Brain microvascular endothelial cell (primary cell): Measurements from ENCODE around the gene LYPD4.

ENCODE experiments used
- DNase-seq: peaks from one replicate; pipeline ENCODE4 v3.0.0-alpha.2; 2020
- H3K27ac ChIP-seq: fragments of 250-450 bp; sonication (Bioruptor Pico); 2 replicates; pipeline ENCODE4 v1.5.1; 2020; ENCODE audit warnings: mild to moderate bottlenecking, moderate library complexity
- H3K27me3 ChIP-seq: fragments of 250-450 bp; sonication (Bioruptor Pico); replicated peaks from 2 replicates; pipeline ENCODE4 v1.5.1; 2020; ENCODE audit warnings: mild to moderate bottlenecking
- H3K36me3 ChIP-seq: fragments of 250-450 bp; sonication (Bioruptor Pico); replicated peaks from 2 replicates; pipeline ENCODE4 v1.5.1; 2020; ENCODE audit warnings: mild to moderate bottlenecking
- H3K4me3 ChIP-seq: 2 replicates; pipeline ENCODE4 v1.5.1; 2011; ENCODE audit warnings: low read depth, mild to moderate bottlenecking, control low read depth, low read length, moderate library complexity
- in situ Hi-C: cut with HindIII; loops from 2 replicates; pipeline ENCODE4 v1.10.0; 2017; ENCODE audit warnings: low sequenced_read_pairs, low pct_ligation_motif_present
- TF ChIP-seq, protein P1 (sequence below): IDR thresholded peaks from 2 replicates; pipeline ENCODE4 v1.5.1; 2011; ENCODE audit warnings: low read depth, mild to moderate bottlenecking, moderate library complexity, low read length, control low read depth, inconsistent platforms; ENCODE audit errors: missing control alignments

Gene LYPD4

GRCh38 chr19:41802770-41803169 is 41.7 kb downstream of the LYPD4 start:
- TF ChIP-seq, protein P1, sequence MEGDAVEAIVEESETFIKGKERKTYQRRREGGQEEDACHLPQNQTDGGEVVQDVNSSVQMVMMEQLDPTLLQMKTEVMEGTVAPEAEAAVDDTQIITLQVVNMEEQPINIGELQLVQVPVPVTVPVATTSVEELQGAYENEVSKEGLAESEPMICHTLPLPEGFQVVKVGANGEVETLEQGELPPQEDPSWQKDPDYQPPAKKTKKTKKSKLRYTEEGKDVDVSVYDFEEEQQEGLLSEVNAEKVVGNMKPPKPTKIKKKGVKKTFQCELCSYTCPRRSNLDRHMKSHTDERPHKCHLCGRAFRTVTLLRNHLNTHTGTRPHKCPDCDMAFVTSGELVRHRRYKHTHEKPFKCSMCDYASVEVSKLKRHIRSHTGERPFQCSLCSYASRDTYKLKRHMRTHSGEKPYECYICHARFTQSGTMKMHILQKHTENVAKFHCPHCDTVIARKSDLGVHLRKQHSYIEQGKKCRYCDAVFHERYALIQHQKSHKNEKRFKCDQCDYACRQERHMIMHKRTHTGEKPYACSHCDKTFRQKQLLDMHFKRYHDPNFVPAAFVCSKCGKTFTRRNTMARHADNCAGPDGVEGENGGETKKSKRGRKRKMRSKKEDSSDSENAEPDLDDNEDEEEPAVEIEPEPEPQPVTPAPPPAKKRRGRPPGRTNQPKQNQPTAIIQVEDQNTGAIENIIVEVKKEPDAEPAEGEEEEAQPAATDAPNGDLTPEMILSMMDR, result no peak
- H3K27me3 ChIP-seq, result no peaks in the 10 kb centered on the region
- no peak overlapping the region for H3K4me3 ChIP-seq
- no peaks in the 10 kb centered on the region for H3K36me3 ChIP-seq
- no peak for DNase-seq
- in situ Hi-C loops, result no loop called here
- H3K27ac ChIP-seq, result no peak overlapping the region

DNA sequence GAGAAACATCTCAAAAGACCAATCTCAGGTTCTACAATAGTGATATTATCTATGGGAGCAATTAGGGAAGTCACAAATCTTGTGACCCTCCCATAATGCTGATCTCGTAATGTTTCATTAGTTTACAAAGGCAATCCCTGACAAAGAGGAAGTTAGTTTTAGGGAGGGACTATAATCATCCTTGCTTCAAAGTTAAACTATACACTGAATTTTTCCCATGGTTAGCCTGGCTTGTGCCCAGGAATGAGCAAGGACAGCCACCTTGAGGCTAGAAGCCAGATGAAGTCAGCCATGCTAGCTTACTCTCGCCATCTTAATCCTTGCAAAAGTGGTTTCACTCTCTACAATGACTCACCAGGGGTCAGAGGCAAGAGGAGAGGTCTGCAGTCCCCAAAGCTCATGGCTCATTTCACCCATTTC is 42.7 kb downstream of the LYPD4 start:
- in situ Hi-C loops, result no loop called here
- Histone ChIP-seq H3K27ac (no peak overlapping the region), H3K4me3 (no peak overlapping the region), H3K27me3 (no peaks in the 10 kb centered on the region), H3K36me3 (no peaks in the 10 kb centered on the region)
- no peak for DNase-seq
- TF ChIP-seq, protein P1, result no peak

- Histone ChIP-seq H3K4me3 (no peak overlapping the region), H3K27ac (no peak overlapping the region), H3K27me3 (no peaks in the 10 kb centered on the region), H3K36me3 (no peaks in the 10 kb centered on the region)
- DNase-seq, result no peak
- TF ChIP-seq, protein P1, result no peak
- in situ Hi-C loops, result no loop called here
These were observed 43.5 kb downstream of the LYPD4 start for GRCh38 chr19:41801031-41801430.

DNA sequence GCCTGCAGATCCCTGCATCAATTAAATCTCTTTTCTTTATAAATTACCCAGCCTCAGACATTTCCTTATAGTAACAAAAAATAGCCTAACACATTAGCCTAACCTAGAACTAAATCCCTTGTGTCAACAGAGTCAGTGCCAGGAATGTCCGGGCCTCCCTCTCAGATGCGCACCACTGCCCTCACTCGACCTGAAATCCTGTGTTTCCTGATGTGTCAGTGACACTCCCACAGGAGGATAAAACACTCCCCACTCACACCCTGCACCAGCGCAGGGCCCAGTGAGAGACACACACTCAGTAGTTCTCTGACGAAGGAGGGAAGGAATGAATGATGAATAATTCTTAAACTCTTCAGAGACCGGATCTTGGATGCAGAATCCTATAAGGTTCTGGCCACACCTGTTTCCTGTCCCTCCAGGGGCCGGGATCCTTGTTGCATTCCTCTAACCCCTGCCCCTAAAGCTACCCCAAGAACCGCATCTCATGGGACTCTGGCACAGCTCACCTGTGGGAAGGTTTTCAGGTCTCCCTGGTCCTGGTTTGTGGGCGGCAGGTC is 45.0 kb downstream of the LYPD4 start:
- Histone ChIP-seq H3K4me3 (no peak overlapping the region), H3K36me3 (no peaks in the 10 kb centered on the region), H3K27me3 (no peaks in the 10 kb centered on the region), H3K27ac (no peak overlapping the region)
- TF ChIP-seq, protein P1, result no peak
- in situ Hi-C loops, result no loop called here
- no peak for DNase-seq

DNA sequence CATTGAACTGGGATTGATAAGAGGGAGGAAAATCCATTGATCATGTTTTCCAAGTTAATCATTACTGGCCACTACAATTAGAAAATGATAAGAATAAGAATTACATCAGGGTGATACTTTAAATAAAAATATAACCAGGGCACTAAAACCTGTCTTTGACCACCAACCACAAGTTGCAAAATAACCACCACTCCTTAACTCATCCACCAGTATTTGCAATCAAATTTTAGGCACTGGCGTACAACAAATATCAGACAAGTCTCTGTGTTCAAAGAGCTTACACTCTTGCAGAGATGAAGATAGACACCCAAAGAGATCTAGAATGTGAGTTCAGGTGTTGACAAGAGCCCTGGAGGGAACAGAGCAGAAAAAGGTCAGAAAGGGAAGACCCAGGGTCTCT is 47.6 kb downstream of the LYPD4 start:
- Histone ChIP-seq H3K27ac (no peak overlapping the region), H3K36me3 (no peaks in the 10 kb centered on the region), H3K27me3 (no peaks in the 10 kb centered on the region), H3K4me3 (no peak overlapping the region)
- TF ChIP-seq, protein P1, result no peak
- DNase-seq, result no peak
- in situ Hi-C loops, result no loop called here

GRCh38 chr19:41796362-41796761 is 48.1 kb downstream of the LYPD4 start, which contains the start of gene CEACAM3:
Gene CEACAM3 (plus strand): TSS chr19:41796587. CDS start chr19:41796678, 91 bp downstream.
- in situ Hi-C loops, result no loop called here
- DNase-seq, result no peak
- no peaks in the 10 kb centered on the region for H3K36me3 ChIP-seq
- H3K27ac ChIP-seq, result no peak within 1 kb of the TSS
- no peak within 1 kb of the TSS for H3K4me3 ChIP-seq
- TF ChIP-seq, protein P1, result no peak
- no peaks in the 10 kb centered on the region for H3K27me3 ChIP-seq
